ENCODE results near the gene ALAS1.

Gene ALAS1

GRCh38 chr3:52249683-52250082 is 51.7 kb downstream of the ALAS1 start:
- DNase-seq (ENCODE audit: low read depth) = no peak

GRCh38 chr3:52250122-52250521 is 52.2 kb downstream of the ALAS1 start:
- DNase-seq (ENCODE audit: low read depth) = no peak

GRCh38 chr3:52253314-52254304 is 55.6 kb downstream of the ALAS1 start:
- no peak for DNase-seq (ENCODE audit: low read depth)

GRCh38 chr3:52254608-52255007 is 56.6 kb downstream of the ALAS1 start:
- DNase-seq (ENCODE audit: low read depth) = no peak

GRCh38 chr3:52256159-52256558 is 58.2 kb downstream of the ALAS1 start:
- DNase-seq (ENCODE audit: low read depth) = no peak

GRCh38 chr3:52256622-52257021 is 58.7 kb downstream of the ALAS1 start:
- DNase-seq (ENCODE audit: low read depth) = no peak

GRCh38 chr3:52257911-52258310 is 60.0 kb downstream of the ALAS1 start:
- DNase-seq (ENCODE audit: low read depth) = no peak

GRCh38 chr3:52259035-52259434 is 61.1 kb downstream of the ALAS1 start:
- DNase-seq (ENCODE audit: low read depth) = no peak

GRCh38 chr3:52259448-52259847 is 61.5 kb downstream of the ALAS1 start:
- DNase-seq (ENCODE audit: low read depth) = no peak

- DNase-seq (ENCODE audit: low read depth) = no peak
Observed at GRCh38 chr3:52262447-52262846, 64.5 kb downstream of the ALAS1 start.

Data from fibroblast of the conjunctiva (primary cell).